ENCODE measurements around the gene NPIPB9.
"Not testable (repeated sequence)": the region's sequence is repeated elsewhere in the genome, so short reads cannot be mapped to it uniquely, and the experiment has no call there.

Gene NPIPB9

DNA sequence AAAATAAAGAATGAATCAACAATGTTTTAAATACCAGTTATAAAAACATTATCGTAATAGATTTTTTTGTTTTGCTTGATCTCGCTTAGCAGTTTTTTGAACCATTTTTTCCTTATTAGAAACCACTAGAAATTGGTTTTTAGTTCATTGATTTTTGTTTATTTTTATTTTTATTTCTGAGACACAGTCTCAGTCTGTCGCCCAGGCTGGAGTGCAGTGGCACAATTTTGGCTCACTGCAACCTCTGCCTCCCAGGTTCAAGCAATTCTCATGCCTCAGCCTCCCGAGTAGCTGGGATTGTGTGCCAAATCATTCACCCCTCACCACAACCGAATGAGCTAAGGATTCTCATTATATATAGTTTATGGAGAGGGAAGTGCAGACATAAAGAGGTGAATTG is at the start of gene NPIPB9:
Gene NPIPB9, plus strand, starts transcription at position 301 of the 400 bp plus-strand sequence.
- ATAC-seq, result not testable (repeated sequence)

DNA sequence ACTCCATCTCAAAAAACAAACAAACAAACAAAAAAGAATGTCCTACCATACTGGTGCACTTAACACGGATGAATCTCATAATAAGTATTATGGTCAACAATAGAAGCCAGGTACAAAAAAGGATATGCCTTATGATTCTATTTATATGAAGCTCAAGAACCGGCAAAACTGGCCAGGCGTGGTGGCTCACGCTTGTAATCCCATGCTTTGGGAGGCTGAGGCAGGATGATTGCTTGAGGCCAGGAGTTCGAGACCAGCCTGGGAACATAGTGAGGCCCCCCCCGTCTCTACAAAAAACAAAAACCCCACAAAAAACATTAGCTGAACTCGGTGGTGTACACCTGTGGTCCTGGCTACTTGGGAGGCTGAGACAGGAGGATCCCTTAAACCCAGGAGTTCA is 47.3 kb upstream of the NPIPB9 start:
- not testable (repeated sequence) for ATAC-seq

GRCh38 chr16:28711220-28712083 is 40.1 kb upstream of the NPIPB9 start, which contains the start of gene EIF3C:
Gene EIF3C, plus strand, starts transcription at chr16:28711464. Its CDS starts 223 bp downstream, at chr16:28711687.
- peak; percentile 100 for ATAC-seq

- ATAC-seq, result not testable (repeated sequence)
Measured at GRCh38 chr16:28722852-28723650, 28.5 kb upstream of the NPIPB9 start.

DNA sequence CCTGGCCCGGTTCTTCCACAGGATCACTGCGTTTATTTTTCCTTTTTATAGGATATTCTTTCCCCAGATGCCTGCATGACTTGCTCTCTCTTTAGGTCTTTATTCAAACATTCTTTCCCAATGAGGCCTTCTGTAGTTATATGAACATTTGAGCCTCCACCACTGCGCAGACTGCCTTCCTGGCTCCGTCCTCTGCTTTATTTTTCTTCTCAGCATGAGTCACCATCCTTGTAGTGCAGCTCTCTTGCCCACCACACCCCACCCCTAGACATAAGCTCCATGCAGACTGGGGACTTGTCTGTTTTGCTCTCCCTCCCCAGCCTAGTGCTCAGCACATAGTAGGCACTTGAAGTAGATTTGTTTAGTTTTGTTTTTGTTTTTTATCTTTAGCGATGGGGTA is 20.3 kb upstream of the NPIPB9 start:
- not testable (repeated sequence) for ATAC-seq

GRCh38 chr16:28732455-28733124 is 19.0 kb upstream of the NPIPB9 start:
- not testable (repeated sequence) for ATAC-seq

- ATAC-seq, result peak; percentile 58 to 78
Measured at GRCh38 chr16:28739787-28740186, 11.8 kb upstream of the NPIPB9 start.

- peak in 1 of 2 donors; percentile 11 for ATAC-seq
Measured at GRCh38 chr16:28740631-28741030, 11.0 kb upstream of the NPIPB9 start.

- not testable (repeated sequence) for ATAC-seq
Measured at GRCh38 chr16:28741295-28741694, 10.3 kb upstream of the NPIPB9 start.

- ATAC-seq, result not testable (repeated sequence)
Measured at GRCh38 chr16:28746618-28747350, 4.8 kb upstream of the NPIPB9 start.

- peak; percentile 98 to 99 for ATAC-seq
Measured at GRCh38 chr16:28749997-28750465, 1.6 kb upstream of the NPIPB9 start.

GRCh38 chr16:28750469-28751067 is 1.0 kb upstream of the NPIPB9 start:
- not testable (repeated sequence) for ATAC-seq

- peak in 1 of 2 donors; percentile 48 for ATAC-seq
Measured at GRCh38 chr16:28781697-28782096, 30.1 kb downstream of the NPIPB9 start.

DNA sequence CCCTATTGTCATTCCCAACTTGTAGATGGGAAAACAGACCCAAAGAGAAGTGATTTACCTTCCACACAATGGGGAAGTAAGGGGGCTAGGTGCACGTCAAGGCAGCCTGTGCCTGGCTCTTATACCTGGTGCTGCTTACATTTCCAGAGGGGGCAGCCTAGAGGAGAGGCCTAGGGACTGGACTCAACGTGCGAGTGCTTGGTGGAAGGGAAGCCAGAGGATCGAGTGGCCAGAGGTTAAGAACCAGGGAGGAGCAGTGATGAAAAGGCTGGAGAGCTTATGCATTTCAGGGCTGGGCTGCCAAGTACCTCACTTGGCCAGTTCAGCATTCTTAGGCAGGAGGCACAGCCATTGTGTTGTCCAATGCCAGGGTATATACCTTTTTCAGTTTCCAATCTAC is 30.8 kb downstream of the NPIPB9 start:
- ATAC-seq, result not testable (repeated sequence)

- peak; percentile 66 to 73 for ATAC-seq
Measured at GRCh38 chr16:28802235-28803019, 50.8 kb downstream of the NPIPB9 start.

DNA sequence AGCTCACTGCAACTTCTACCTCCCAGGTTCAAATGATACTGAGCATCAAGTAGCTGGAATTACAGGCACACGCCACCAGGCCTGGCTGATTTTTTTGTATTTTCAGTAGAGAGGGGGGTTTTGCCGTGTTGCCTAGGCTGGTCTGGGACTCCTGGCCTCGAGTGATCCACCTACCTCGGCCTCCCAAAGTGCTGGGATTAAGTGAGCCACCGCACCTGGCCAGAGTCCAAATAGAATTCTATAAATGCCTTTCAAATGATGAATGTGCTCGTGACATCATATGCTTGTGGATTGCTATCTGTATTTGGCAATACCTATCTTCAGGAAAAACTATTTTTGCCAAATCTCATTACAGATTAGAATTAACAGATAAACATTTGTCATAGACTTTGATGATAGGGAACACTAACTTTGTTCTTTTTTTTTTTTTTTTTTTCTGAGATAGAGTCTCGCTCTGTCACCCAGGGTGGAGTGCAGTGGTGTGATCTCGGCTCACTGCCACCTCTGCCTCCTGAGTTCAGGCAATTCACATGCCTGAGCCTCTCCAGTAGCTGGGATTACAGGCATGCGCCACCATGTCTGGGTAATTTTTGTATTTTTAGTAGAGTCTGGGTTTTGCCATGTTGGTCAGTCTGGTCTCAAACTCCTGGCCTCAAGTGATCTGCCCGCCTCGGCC is 56.0 kb downstream of the NPIPB9 start:
- not testable (repeated sequence) for ATAC-seq

DNA sequence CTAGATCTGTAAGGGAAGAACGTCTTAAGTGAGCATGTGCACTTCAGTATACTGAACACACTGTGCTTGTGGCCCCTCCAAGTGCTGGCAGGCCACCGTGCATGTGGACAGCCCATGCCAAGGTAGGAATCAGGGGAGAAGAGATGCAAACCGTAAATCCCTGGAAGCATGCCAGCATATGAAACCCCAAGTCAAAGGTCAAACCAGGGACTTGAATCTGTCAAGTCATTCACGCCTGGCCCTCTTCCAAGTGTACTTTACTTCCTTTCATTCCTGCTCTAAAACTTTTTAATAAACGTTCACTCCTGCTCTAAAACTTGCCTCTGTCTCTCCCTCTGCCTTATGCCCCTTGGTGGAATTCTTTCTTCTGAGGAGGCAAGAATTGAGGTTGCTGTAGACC is 68.4 kb downstream of the NPIPB9 start:
- no peak for ATAC-seq

DNA sequence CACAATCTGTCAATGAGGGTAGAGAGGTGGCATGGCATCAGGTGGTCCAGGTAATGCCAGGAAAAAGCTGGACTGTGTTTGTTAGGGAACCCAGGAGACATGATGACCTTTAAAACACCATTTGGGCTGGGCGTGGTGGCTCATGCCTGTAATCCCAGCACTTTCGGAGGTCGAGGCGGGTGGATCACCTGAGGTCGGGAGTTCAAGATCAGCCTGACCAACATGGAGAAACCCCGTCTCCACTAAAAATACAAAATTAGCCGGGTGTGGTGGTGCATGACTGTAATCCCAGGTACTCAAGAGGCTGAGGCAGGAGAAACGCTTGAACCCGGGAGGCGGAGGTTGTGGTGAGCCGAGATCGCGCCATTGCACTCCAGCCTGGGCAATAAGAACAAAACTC is 69.0 kb downstream of the NPIPB9 start:
- not testable (repeated sequence) for ATAC-seq

DNA sequence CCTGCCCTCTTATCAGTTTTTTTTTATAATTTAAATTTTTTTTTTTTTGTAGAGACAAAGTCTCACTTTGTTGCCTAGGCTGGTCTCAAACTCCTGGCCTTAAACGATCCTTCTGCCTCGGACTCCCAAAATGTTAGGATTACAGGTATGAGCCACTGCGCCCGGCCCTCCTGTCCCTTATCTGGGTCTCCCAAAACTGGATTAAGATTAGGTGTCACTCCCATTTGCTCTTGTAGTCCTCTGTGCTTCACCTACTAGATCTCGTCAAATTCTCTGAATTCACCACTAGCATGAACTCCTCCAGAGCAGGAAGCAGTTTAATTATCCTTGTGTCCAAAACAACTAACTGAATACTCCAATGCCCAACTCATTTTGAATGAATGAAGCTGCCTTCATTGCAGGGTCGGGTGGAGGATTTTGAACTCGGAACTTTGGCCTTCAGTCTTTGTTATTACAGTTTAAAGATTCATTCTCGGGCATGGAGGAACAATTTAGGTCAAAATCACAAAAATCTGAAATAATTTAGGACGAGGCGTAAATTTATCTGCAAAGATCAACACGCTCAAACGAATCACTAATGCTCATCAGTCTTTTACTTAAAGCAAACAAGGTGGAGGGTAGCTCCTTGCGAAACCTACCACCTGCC is 70.4 kb downstream of the NPIPB9 start:
- no peak for ATAC-seq
